CD4-positive, alpha-beta memory T cell (primary cell): Measurements from ENCODE around the gene MISP. TPM values are rescaled to one million over a fixed set of nuclear protein-coding genes. Genes with fewer than 3 reads are reported as not detected.

ENCODE experiments used
- microRNA-seq: library from miRNA; unstranded; fragments of <30 nt; microRNA quantifications from one replicate; pipeline ENCODE4 v1.2.0, GENCODE V29; 2021; ENCODE audit warnings: borderline replicate concordance, borderline number of aligned reads, borderline microRNAs expressed, mixed read lengths
- polyA plus RNA-seq, 2 donors: library from polyadenylated mRNA; unstranded; fragments of 300-500 nt; fragmentation: Illumina TruSeq; gene quantifications; one replicate each; pipeline ENCODE4 v1.2.3, GENCODE V29; 2021
- total RNA-seq, 2 experiments: library from RNA; stranded (reverse); gene quantifications; one replicate each; pipeline ENCODE4 v1.2.3, GENCODE V29; 2021

MISP gene
- total and polyA plus RNA-seq, 4 experiments from 2014 or later = not detected

Small RNA genes within 50 kb of the gene (microRNA-seq; reads per million reads assigned to microRNA genes)
- gene MIR3187 = 1.9 reads per million
- gene MIR4745 = 0.96 reads per million

Other genes starting within 250 kb of the MISP start
- gene TPGS1, start 243.6 kb upstream of the MISP start, total RNA-seq = 10 to 100 TPM; 31.8 to 32.0 TPM
- gene TPGS1, start 243.6 kb upstream of the MISP start, polyA plus RNA-seq = 10 to 100 TPM; 22.2 to 37.6 TPM
- 10 to 100 TPM; 44.4 to 46.6 TPM for gene CDC34, start 219.4 kb upstream of the MISP start, total RNA-seq
- 10 to 100 TPM; 26.7 to 44.0 TPM for gene CDC34, start 219.4 kb upstream of the MISP start, polyA plus RNA-seq
- gene GZMM, start 207.1 kb upstream of the MISP start, total RNA-seq = 10 to 100 TPM; 25.5 to 28.7 TPM
- gene GZMM, start 207.1 kb upstream of the MISP start, polyA plus RNA-seq = 100 to 1,000 TPM in 1 of 2 donors, 10 to 100 TPM in 1; 82.1 to 122 TPM
- 100 to 1,000 TPM; 150 to 151 TPM for gene BSG, start 178.5 kb upstream of the MISP start, total RNA-seq
- 100 to 1,000 TPM; 332 to 346 TPM for gene BSG, start 178.5 kb upstream of the MISP start, polyA plus RNA-seq
- 1 to 10 TPM; 2.5 to 2.9 TPM for gene HCN2, start 161.2 kb upstream of the MISP start, total RNA-seq
- not detected for gene HCN2, start 161.2 kb upstream of the MISP start, polyA plus RNA-seq
- gene POLRMT, start 117.6 kb upstream of the MISP start, total RNA-seq = 100 to 1,000 TPM in 1 of 2 experiments, 10 to 100 TPM in 1; 98.9 to 103 TPM
- gene POLRMT, start 117.6 kb upstream of the MISP start, polyA plus RNA-seq = 10 to 100 TPM; 31.6 to 58.4 TPM
- gene FGF22, start 111.2 kb upstream of the MISP start, total RNA-seq = 1 to 10 TPM; 1.8 to 1.9 TPM
- gene FGF22, start 111.2 kb upstream of the MISP start, polyA plus RNA-seq = not detected
- gene RNF126, start 87.9 kb upstream of the MISP start, total RNA-seq = 100 to 1,000 TPM; 105 to 112 TPM
- 10 to 100 TPM; 82.3 to 95.6 TPM for gene RNF126, start 87.9 kb upstream of the MISP start, polyA plus RNA-seq
- gene FSTL3, start 74.7 kb upstream of the MISP start, total RNA-seq = 1 to 10 TPM; 2.9 to 3.4 TPM
- gene FSTL3, start 74.7 kb upstream of the MISP start, polyA plus RNA-seq = 1 to 10 TPM; 2.0 to 2.1 TPM
- not detected for gene PRSS57, start 55.7 kb upstream of the MISP start, total RNA-seq
- gene PRSS57, start 55.7 kb upstream of the MISP start, polyA plus RNA-seq = not detected
- not detected for gene PALM, start 42.2 kb upstream of the MISP start, total RNA-seq
- not detected for gene PALM, start 42.2 kb upstream of the MISP start, polyA plus RNA-seq
- 100 to 1,000 TPM; 315 TPM for gene PTBP1, start 46.3 kb downstream of the MISP start, total RNA-seq
- 100 to 1,000 TPM in 1 of 2 donors, 10 to 100 TPM in 1; 67.7 to 177 TPM for gene PTBP1, start 46.3 kb downstream of the MISP start, polyA plus RNA-seq
- not detected for gene PLPPR3, start 70.8 kb downstream of the MISP start, total RNA-seq
- not detected for gene PLPPR3, start 70.8 kb downstream of the MISP start, polyA plus RNA-seq
- not detected for gene AZU1, start 76.7 kb downstream of the MISP start, total RNA-seq
- gene AZU1, start 76.7 kb downstream of the MISP start, polyA plus RNA-seq = not detected
- gene PRTN3, start 89.9 kb downstream of the MISP start, total RNA-seq = not detected
- not detected for gene PRTN3, start 89.9 kb downstream of the MISP start, polyA plus RNA-seq
- gene ELANE, start 101.2 kb downstream of the MISP start, total RNA-seq = not detected
- not detected for gene ELANE, start 101.2 kb downstream of the MISP start, polyA plus RNA-seq
- 1 to 10 TPM in 1 of 2 experiments, under 1 TPM in 1; 0.91 to 1.1 TPM for gene CFD, start 108.6 kb downstream of the MISP start, total RNA-seq
- 1 to 10 TPM in 1 of 2 donors, not detected in 1; 4.8 TPM for gene CFD, start 108.6 kb downstream of the MISP start, polyA plus RNA-seq
- gene MED16, start 142.1 kb downstream of the MISP start, total RNA-seq = 10 to 100 TPM; 68.3 to 71.7 TPM
- 100 to 1,000 TPM in 1 of 2 donors, 10 to 100 TPM in 1; 48.6 to 125 TPM for gene MED16, start 142.1 kb downstream of the MISP start, polyA plus RNA-seq
- gene RNU6-9, start 142.4 kb downstream of the MISP start, total RNA-seq = not detected
- gene RNU6-9, start 142.4 kb downstream of the MISP start, polyA plus RNA-seq = not detected
- 100 to 1,000 TPM; 153 to 160 TPM for gene R3HDM4, start 162.1 kb downstream of the MISP start, total RNA-seq
- gene R3HDM4, start 162.1 kb downstream of the MISP start, polyA plus RNA-seq = 100 to 1,000 TPM; 203 to 230 TPM
- gene KISS1R, start 166.2 kb downstream of the MISP start, total RNA-seq = 1 to 10 TPM in 1 of 2 experiments, under 1 TPM in 1; 0.79 to 1.2 TPM
- under 1 TPM; 0.59 TPM for gene KISS1R, start 166.2 kb downstream of the MISP start, polyA plus RNA-seq
- gene ARID3A, start 174.9 kb downstream of the MISP start, total RNA-seq = 1 to 10 TPM; 9.2 to 9.6 TPM
- gene ARID3A, start 174.9 kb downstream of the MISP start, polyA plus RNA-seq = 1 to 10 TPM in 1 of 2 donors, under 1 TPM in 1; 0.27 to 1.1 TPM
- 10 to 100 TPM; 53.9 to 60.3 TPM for gene WDR18, start 233.2 kb downstream of the MISP start, total RNA-seq
- 10 to 100 TPM; 44.3 to 79.7 TPM for gene WDR18, start 233.2 kb downstream of the MISP start, polyA plus RNA-seq
- not detected for gene GRIN3B, start 249.3 kb downstream of the MISP start, total RNA-seq
- not detected for gene GRIN3B, start 249.3 kb downstream of the MISP start, polyA plus RNA-seq